ENCODE results near the gene NARF. TPM values are rescaled to one million over a fixed set of nuclear protein-coding genes. Genes with fewer than 3 reads are reported as not detected.

Gene NARF
- total RNA-seq, 5 donors from 2014 or later (not counting 1 experiment from before 2014, with no cell fraction given), result 85.7 to 113 (median 101) TPM

GRCh38 chr17:82412535-82413520 is 45.7 kb upstream of the NARF start:
- CTCF ChIA-PET, result no interaction called here

DNA sequence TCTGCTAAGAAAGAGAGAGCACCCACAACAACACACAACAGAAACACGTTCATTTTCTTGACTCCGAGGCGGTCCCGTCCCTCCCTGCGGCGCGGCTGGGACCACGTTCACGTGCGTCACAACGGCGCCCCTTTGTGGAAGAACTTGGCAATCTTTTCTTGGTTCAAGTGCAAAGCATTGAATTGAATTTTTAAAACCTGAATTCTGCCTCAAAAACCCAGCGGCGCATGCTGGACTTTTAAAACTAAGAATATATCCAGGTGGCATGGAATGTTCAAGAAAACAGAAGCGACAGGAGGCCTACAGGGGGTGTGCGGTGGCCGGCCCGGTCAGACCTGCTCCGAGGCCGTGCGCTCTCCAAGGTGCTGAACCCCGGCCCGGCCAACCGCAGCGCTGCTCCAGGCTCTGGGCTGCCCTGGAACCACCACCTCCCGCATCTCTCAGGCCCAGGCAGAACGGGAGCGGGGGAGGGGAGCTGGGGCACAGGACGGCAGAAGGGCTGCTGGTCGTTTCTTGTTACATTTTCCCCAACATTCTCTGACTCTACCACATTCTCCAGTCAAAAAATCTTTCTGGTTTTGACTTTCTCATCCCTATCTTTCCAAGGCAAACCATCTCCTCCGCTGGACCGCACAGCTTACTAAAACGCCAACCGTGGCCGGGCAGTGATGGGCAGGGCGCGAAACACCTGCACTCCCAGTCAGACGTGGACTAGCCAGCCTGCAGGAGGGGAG is 43.8 kb upstream of the NARF start:
- ChIA-PET CTCF (no interaction called here), POLR2A (interaction anchor here in 1 of 2 donors (0.6 kb wide), 1 partner anchor 135 kb away, joined by 6 read pairs; no protein-coding TSS in a partner anchor)
- Mint-ChIP-seq H3K36me3 (peaks cover 7% of the 10 kb centered on the region), H3K4me1 (peaks cover 23 to 26% (median 23%) of the 10 kb centered on the region in 3 donors), H3K4me3 (peak overlapping the region in 1 of 3 donors; percentile 41), H3K9me3 (no peaks in the 10 kb centered on the region), H3K27ac (no peak overlapping the region), H3K27me3 (no peaks in the 10 kb centered on the region)
- H3K27ac ChIP-seq (ENCODE audit: low read length), result no peak overlapping the region
- H3K4me1 ChIP-seq (ENCODE audit: control insufficient read depth in 1 of 2, extremely low read depth in 1 of 2, insufficient read depth in 2 of 2, low read length in 2 of 2), result peaks cover 7 to 37% of the 10 kb centered on the region in 2 experiments
- no peak overlapping the region for H3K4me3 ChIP-seq (ENCODE audit: control insufficient read depth in 1 of 2, extremely low read depth in 1 of 2, low read length in 1 of 2)
- DNase-seq (peak; percentile 44 to 81 (median 64)), ATAC-seq (replicated peaks in 1 of 4) (peak in 2 of 4 experiments; percentile 11 to 22)
- peaks cover 3 to 15% of the 10 kb centered on the region in 2 donors for H3K36me3 ChIP-seq (ENCODE audit: control insufficient read depth in 2 of 2, extremely low read depth in 1 of 2, insufficient read depth in 1 of 2, low read length in 1 of 2)
- H3K27me3 ChIP-seq (replicated peaks in 1 of 2; ENCODE audit: control insufficient read depth in 2 of 2, extremely low read depth in 1 of 2, insufficient read depth in 2 of 2, low read length in 1 of 2), result no peaks in the 10 kb centered on the region
- 12% methylated on average over 23 of the region's 38 CpGs for WGBS (ENCODE audit: insufficient coverage)
- no peaks in the 10 kb centered on the region for H3K9me3 ChIP-seq

More at GRCh38 chr17:82412535-82413520, 45.7 kb upstream of the NARF start:
- Mint-ChIP-seq H3K27ac (no peak overlapping the region), H3K27me3 (no peaks in the 10 kb centered on the region), H3K4me1 (peaks cover 15 to 19% (median 18%) of the 10 kb centered on the region in 3 donors), H3K4me3 (no peak overlapping the region), H3K36me3 (peaks cover 18% of the 10 kb centered on the region), H3K9me3 (no peaks in the 10 kb centered on the region)
- POLR2A ChIA-PET, result no interaction called here
- Histone ChIP-seq H3K4me3 (ENCODE audit: control insufficient read depth in 1 of 2, extremely low read depth in 1 of 2, low read length in 1 of 2) (no peak overlapping the region), H3K27me3 (replicated peaks in 1 of 2; ENCODE audit: control insufficient read depth in 2 of 2, extremely low read depth in 1 of 2, insufficient read depth in 2 of 2, low read length in 1 of 2) (no peaks in the 10 kb centered on the region), H3K36me3 (ENCODE audit: control insufficient read depth in 2 of 2, extremely low read depth in 1 of 2, insufficient read depth in 1 of 2, low read length in 1 of 2) (peaks cover 6 to 19% of the 10 kb centered on the region in 2 donors), H3K27ac (ENCODE audit: low read length) (no peak overlapping the region), H3K4me1 (ENCODE audit: control insufficient read depth in 1 of 2, extremely low read depth in 1 of 2, insufficient read depth in 2 of 2, low read length in 2 of 2) (peaks cover 3 to 28% of the 10 kb centered on the region in 2 experiments), H3K9me3 (no peaks in the 10 kb centered on the region)
- ATAC-seq (replicated peaks in 1 of 4) (no peak), DNase-seq (no peak)
- WGBS (ENCODE audit: insufficient coverage), result 93% methylated on average over 22 of the region's 29 CpGs

GRCh38 chr17:82415336-82415735 is 43.2 kb upstream of the NARF start:
- no peak overlapping the region for H3K4me3 ChIP-seq (ENCODE audit: control insufficient read depth in 1 of 2, extremely low read depth in 1 of 2, low read length in 1 of 2)
- ChIA-PET POLR2A (no interaction called here), CTCF (no interaction called here)
- Mint-ChIP-seq H3K9me3 (no peaks in the 10 kb centered on the region), H3K27me3 (no peaks in the 10 kb centered on the region), H3K27ac (no peak overlapping the region), H3K4me3 (peak overlapping the region in 2 of 3 donors; percentile 21 to 41), H3K4me1 (peaks cover 29 to 31% (median 30%) of the 10 kb centered on the region in 3 donors), H3K36me3 (peaks cover 13% of the 10 kb centered on the region)
- H3K9me3 ChIP-seq, result no peaks in the 10 kb centered on the region
- H3K36me3 ChIP-seq (ENCODE audit: control insufficient read depth in 2 of 2, extremely low read depth in 1 of 2, insufficient read depth in 1 of 2, low read length in 1 of 2), result peaks cover 3 to 13% of the 10 kb centered on the region in 2 donors
- ATAC-seq (replicated peaks in 1 of 4) (no peak), DNase-seq (no peak)
- H3K27me3 ChIP-seq (replicated peaks in 1 of 2; ENCODE audit: control insufficient read depth in 2 of 2, extremely low read depth in 1 of 2, insufficient read depth in 2 of 2, low read length in 1 of 2), result no peaks in the 10 kb centered on the region
- peaks cover 7 to 41% of the 10 kb centered on the region in 2 experiments for H3K4me1 ChIP-seq (ENCODE audit: control insufficient read depth in 1 of 2, extremely low read depth in 1 of 2, insufficient read depth in 2 of 2, low read length in 2 of 2)
- no peak overlapping the region for H3K27ac ChIP-seq (ENCODE audit: low read length)
- 95% methylated on average over 25 of the region's 26 CpGs for WGBS (ENCODE audit: insufficient coverage)

GRCh38 chr17:82415786-82416185 is 42.8 kb upstream of the NARF start:
- H3K4me3 ChIP-seq (ENCODE audit: control insufficient read depth in 1 of 2, extremely low read depth in 1 of 2, low read length in 1 of 2), result no peak overlapping the region
- no peaks in the 10 kb centered on the region for H3K9me3 Mint-ChIP-seq
- ChIA-PET POLR2A (no interaction called here), CTCF (no interaction called here)
- H3K4me1 ChIP-seq (ENCODE audit: control insufficient read depth in 1 of 2, extremely low read depth in 1 of 2, insufficient read depth in 2 of 2, low read length in 2 of 2), result peaks cover 7 to 42% of the 10 kb centered on the region in 2 experiments
- no CpG with 5 or more reads among the region's 9 CpGs for WGBS (ENCODE audit: insufficient coverage)
- no peak overlapping the region for H3K27ac ChIP-seq (ENCODE audit: low read length)
- ATAC-seq (replicated peaks in 1 of 4), result no peak
- no peaks in the 10 kb centered on the region for H3K27me3 Mint-ChIP-seq
- H3K27ac Mint-ChIP-seq, result no peak overlapping the region
- DNase-seq, result no peak
- H3K36me3 ChIP-seq (ENCODE audit: control insufficient read depth in 2 of 2, extremely low read depth in 1 of 2, insufficient read depth in 1 of 2, low read length in 1 of 2), result peaks cover 3 to 12% of the 10 kb centered on the region in 2 donors
- H3K9me3 ChIP-seq, result no peaks in the 10 kb centered on the region
- H3K27me3 ChIP-seq (replicated peaks in 1 of 2; ENCODE audit: control insufficient read depth in 2 of 2, extremely low read depth in 1 of 2, insufficient read depth in 2 of 2, low read length in 1 of 2), result no peaks in the 10 kb centered on the region
- peaks cover 29 to 31% (median 30%) of the 10 kb centered on the region in 3 donors for H3K4me1 Mint-ChIP-seq
- peaks cover 15% of the 10 kb centered on the region for H3K36me3 Mint-ChIP-seq
- peak overlapping the region in 2 of 3 donors; percentile 21 to 41 for H3K4me3 Mint-ChIP-seq

DNA sequence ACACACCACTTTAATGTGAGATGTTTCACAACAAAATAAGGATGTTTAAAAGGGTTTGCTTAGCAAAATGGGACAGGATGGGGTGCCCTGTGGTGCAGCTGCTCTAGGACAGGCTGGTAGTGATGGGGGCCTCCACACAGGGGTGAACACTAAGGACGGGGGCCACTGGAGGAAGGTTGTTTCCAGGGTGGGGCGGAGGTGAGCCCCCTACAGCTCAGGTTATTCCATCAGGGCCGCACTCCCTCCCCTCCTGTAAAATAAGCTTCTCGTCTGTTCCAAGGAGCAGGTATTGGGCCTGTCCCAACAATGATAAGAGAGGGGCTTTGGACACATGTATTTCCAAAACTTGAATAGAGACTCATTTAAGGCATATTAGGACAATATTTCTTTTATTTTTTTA is 42.3 kb upstream of the NARF start:
- no peak overlapping the region for H3K27ac Mint-ChIP-seq
- no peak overlapping the region for H3K27ac ChIP-seq (ENCODE audit: low read length)
- no peaks in the 10 kb centered on the region for H3K27me3 Mint-ChIP-seq
- peaks cover 7 to 42% of the 10 kb centered on the region in 2 experiments for H3K4me1 ChIP-seq (ENCODE audit: control insufficient read depth in 1 of 2, extremely low read depth in 1 of 2, insufficient read depth in 2 of 2, low read length in 2 of 2)
- H3K36me3 ChIP-seq (ENCODE audit: control insufficient read depth in 2 of 2, extremely low read depth in 1 of 2, insufficient read depth in 1 of 2, low read length in 1 of 2), result peaks cover 3 to 14% of the 10 kb centered on the region in 2 donors
- H3K4me1 Mint-ChIP-seq, result peaks cover 29 to 34% (median 30%) of the 10 kb centered on the region in 3 donors
- no peaks in the 10 kb centered on the region for H3K9me3 ChIP-seq
- DNase-seq (no peak), ATAC-seq (replicated peaks in 1 of 4) (no peak)
- no peaks in the 10 kb centered on the region for H3K9me3 Mint-ChIP-seq
- no peaks in the 10 kb centered on the region for H3K27me3 ChIP-seq (replicated peaks in 1 of 2; ENCODE audit: control insufficient read depth in 2 of 2, extremely low read depth in 1 of 2, insufficient read depth in 2 of 2, low read length in 1 of 2)
- WGBS (ENCODE audit: insufficient coverage), result no CpG with 5 or more reads among the region's 4 CpGs
- ChIA-PET POLR2A (no interaction called here), CTCF (interaction anchor here in 1 of 2 donors (0.5 kb wide), 1 partner anchor 129 kb away, joined by 3 read pairs; no protein-coding TSS in a partner anchor)
- peaks cover 19% of the 10 kb centered on the region for H3K36me3 Mint-ChIP-seq
- H3K4me3 Mint-ChIP-seq, result no peak overlapping the region
- H3K4me3 ChIP-seq (ENCODE audit: control insufficient read depth in 1 of 2, extremely low read depth in 1 of 2, low read length in 1 of 2), result no peak overlapping the region

- H3K9me3 ChIP-seq, result no peaks in the 10 kb centered on the region
These were observed 41.8 kb upstream of the NARF start for GRCh38 chr17:82416771-82417170.

More at GRCh38 chr17:82416771-82417170, 41.8 kb upstream of the NARF start:
- peaks cover 3 to 19% of the 10 kb centered on the region in 2 donors for H3K36me3 ChIP-seq (ENCODE audit: control insufficient read depth in 2 of 2, extremely low read depth in 1 of 2, insufficient read depth in 1 of 2, low read length in 1 of 2)
- no peak overlapping the region for H3K27ac ChIP-seq (ENCODE audit: low read length)
- H3K4me3 ChIP-seq (ENCODE audit: control insufficient read depth in 1 of 2, extremely low read depth in 1 of 2, low read length in 1 of 2), result no peak overlapping the region
- Mint-ChIP-seq H3K27me3 (no peaks in the 10 kb centered on the region), H3K9me3 (no peaks in the 10 kb centered on the region), H3K27ac (no peak overlapping the region), H3K4me1 (peaks cover 29 to 35% (median 30%) of the 10 kb centered on the region in 3 donors), H3K36me3 (peaks cover 22% of the 10 kb centered on the region), H3K4me3 (no peak overlapping the region)
- POLR2A ChIA-PET, result no interaction called here
- 80% methylated on average over 1 of the region's 6 CpGs for WGBS (ENCODE audit: insufficient coverage)
- peaks cover 7 to 42% of the 10 kb centered on the region in 2 experiments for H3K4me1 ChIP-seq (ENCODE audit: control insufficient read depth in 1 of 2, extremely low read depth in 1 of 2, insufficient read depth in 2 of 2, low read length in 2 of 2)
- CTCF ChIA-PET, result interaction anchor here in 1 of 2 donors (0.5 kb wide), 1 partner anchor 128 kb away, joined by 3 read pairs; no protein-coding TSS in a partner anchor
- no peak for ATAC-seq (replicated peaks in 1 of 4)
- DNase-seq, result no peak
- H3K27me3 ChIP-seq (replicated peaks in 1 of 2; ENCODE audit: control insufficient read depth in 2 of 2, extremely low read depth in 1 of 2, insufficient read depth in 2 of 2, low read length in 1 of 2), result no peaks in the 10 kb centered on the region
